AG04450 (cell line): ENCODE data around the gene USP12. TPM values are rescaled to one million over a fixed set of nuclear protein-coding genes. Genes with fewer than 3 reads are reported as not detected.
A peak's percentile ranks its signal among the peaks of the same experiment; 100 is the strongest.

Experiments
- CTCF ChIA-PET: fragments of 300-600, 350-600 bp; formaldehyde crosslinking; extraction: SDS; loops from one replicate; lab custom pipeline; 2022; ENCODE audit warnings: antibody characterized with exemption, inconsistent platforms; lab: Charles Lee
- POLR2A ChIA-PET: fragments of 350-600 bp; formaldehyde crosslinking; extraction: SDS; loops from one replicate; lab custom pipeline; 2021; ENCODE audit warnings: antibody characterized with exemption, inconsistent platforms; lab: Yijun Ruan, JAX
- DNase-seq: peaks from one replicate; pipeline ENCODE4 v3.0.0-alpha.2; 2011; ENCODE audit warnings: low read depth, low spot score
- H3K27ac ChIP-seq: one replicate; pipeline ENCODE4 v1.5.1; 2012; ENCODE audit warnings: low read depth, low read length, control low read depth
- H3K27me3 ChIP-seq: one replicate; pipeline ENCODE4 v1.6.0; 2012; ENCODE audit warnings: low read length; ENCODE audit not compliant: control insufficient read depth, insufficient read depth
- H3K4me3 ChIP-seq: 2 replicates; pipeline ENCODE4 v1.5.1; 2011; ENCODE audit warnings: mild to moderate bottlenecking, low read depth, low read length, control low read depth
- H3K9me3 ChIP-seq: 2 replicates; pipeline ENCODE4 v1.5.1; 2012; ENCODE audit warnings: low read length; ENCODE audit not compliant: control insufficient read depth, insufficient read depth
- CTCF ChIP-seq: IDR thresholded peaks from 2 replicates; pipeline ENCODE4 v1.5.1; 2011; ENCODE audit warnings: low read depth, low read length, control low read depth, inconsistent platforms
- polyA plus RNA-seq: library from polyadenylated mRNA; depleted of rRNA; stranded (reverse); fragments of >200 nt; gene quantifications from 2 replicates; pipeline ENCODE4 v1.2.3, GENCODE V29; 2011

The USP12 gene
- polyA plus RNA-seq, 1 experiment, result 18.0 TPM

- DNase-seq, result no peak
- no peak overlapping the region for H3K4me3 ChIP-seq
- H3K9me3 ChIP-seq, result no peaks in the 10 kb centered on the region
- no peak for TF ChIP-seq CTCF
- no peaks in the 10 kb centered on the region for H3K27me3 ChIP-seq
- no peak overlapping the region for H3K27ac ChIP-seq
- POLR2A ChIA-PET, result no interaction called here
- CTCF ChIA-PET, result no interaction called here
These were observed 16.6 kb upstream of the USP12 start for GRCh38 chr13:27188239-27188638.

GRCh38 chr13:27186295-27186694 is 14.7 kb upstream of the USP12 start:
- no peak for TF ChIP-seq CTCF
- Histone ChIP-seq H3K4me3 (no peak overlapping the region), H3K27me3 (no peaks in the 10 kb centered on the region), H3K9me3 (no peaks in the 10 kb centered on the region), H3K27ac (no peak overlapping the region)
- CTCF ChIA-PET, result no interaction called here
- POLR2A ChIA-PET, result no interaction called here
- no peak for DNase-seq

GRCh38 chr13:27183561-27184147 is 12.0 kb upstream of the USP12 start:
- POLR2A ChIA-PET, result interaction anchor here (0.7 to 0.9 kb wide), 2 partner anchors 11 to 67 kb away, joined by 3 read pairs; partner anchors contain the start of gene RPL21
- no peak for TF ChIP-seq CTCF
- no peak overlapping the region for H3K4me3 ChIP-seq
- peak overlapping the region; percentile 75 for H3K27ac ChIP-seq
- no peaks in the 10 kb centered on the region for H3K9me3 ChIP-seq
- CTCF ChIA-PET, result interaction anchor here (1.5 kb wide), 1 partner anchor 156 kb away, joined by 4 read pairs; no protein-coding TSS in a partner anchor
- no peaks in the 10 kb centered on the region for H3K27me3 ChIP-seq
- DNase-seq, result no peak

GRCh38 chr13:27182844-27183497 is 11.4 kb upstream of the USP12 start:
- Histone ChIP-seq H3K27me3 (no peaks in the 10 kb centered on the region), H3K4me3 (no peak overlapping the region), H3K27ac (peak overlapping the region; percentile 75), H3K9me3 (no peaks in the 10 kb centered on the region)
- no peak for DNase-seq
- POLR2A ChIA-PET, result interaction anchor here (0.9 kb wide), 1 partner anchor 68 kb away, joined by 3 read pairs; the partner anchor contains the start of gene RPL21
- TF ChIP-seq CTCF, result no peak
- CTCF ChIA-PET, result interaction anchor here (1.5 kb wide), 1 partner anchor 156 kb away, joined by 4 read pairs; no protein-coding TSS in a partner anchor

GRCh38 chr13:27182054-27182453 is 10.4 kb upstream of the USP12 start:
- CTCF ChIA-PET, result no interaction called here
- TF ChIP-seq CTCF, result no peak
- POLR2A ChIA-PET, result no interaction called here

More at GRCh38 chr13:27182054-27182453, 10.4 kb upstream of the USP12 start:
- no peaks in the 10 kb centered on the region for H3K27me3 ChIP-seq
- no peaks in the 10 kb centered on the region for H3K9me3 ChIP-seq
- H3K27ac ChIP-seq, result no peak overlapping the region
- DNase-seq, result no peak
- no peak overlapping the region for H3K4me3 ChIP-seq
